ENCODE measurements around the gene DSTN. TPM values are rescaled to one million over a fixed set of nuclear protein-coding genes. Genes with fewer than 3 reads are reported as not detected.
A peak's percentile ranks its signal among the peaks of the same experiment; 100 is the strongest.

DSTN gene
- total RNA-seq, 2 donors from 2014 or later = 1,245 to 1,338 TPM

- DNase-seq (ENCODE audit: low spot score) = no peak
- intact Hi-C loops (cut with DNase I) = loop anchor here in 1 of 2 donors (5.0 kb wide), 2 partner anchors 35 to 55 kb away; no protein-coding TSS in a partner anchor
Measured at GRCh38 chr20:17542481-17542880, 27.4 kb upstream of the DSTN start.

- DNase-seq (ENCODE audit: low spot score) = no peak
- intact Hi-C loops (cut with DNase I) = loop anchor here in 1 of 2 donors (5.0 kb wide), 2 partner anchors 34 to 54 kb away; no protein-coding TSS in a partner anchor
Measured at GRCh38 chr20:17542993-17543412, 26.9 kb upstream of the DSTN start.

GRCh38 chr20:17543531-17544131 lies 26.2 kb upstream of the DSTN start:
- intact Hi-C loops (cut with DNase I) = loop anchor here in 1 of 2 donors (5.0 kb wide), 2 partner anchors 34 to 54 kb away; no protein-coding TSS in a partner anchor
- DNase-seq (ENCODE audit: low spot score) = no peak

GRCh38 chr20:17545127-17545526 lies 24.7 kb upstream of the DSTN start:
- no peak for DNase-seq (ENCODE audit: low spot score)
- intact Hi-C loops (cut with DNase I) = no loop called here

GRCh38 chr20:17549131-17549530 lies 20.7 kb upstream of the DSTN start:
- intact Hi-C loops (cut with DNase I) = no loop called here
- no peak for DNase-seq (ENCODE audit: low spot score)

GRCh38 chr20:17555106-17555505 lies 14.8 kb upstream of the DSTN start:
- no peak for DNase-seq (ENCODE audit: low spot score)
- intact Hi-C loops (cut with DNase I) = no loop called here

- peak; percentile 83 for DNase-seq (ENCODE audit: low spot score)
- intact Hi-C loops (cut with DNase I) = no loop called here
Measured at GRCh38 chr20:17556837-17557674, 12.8 kb upstream of the DSTN start.

- DNase-seq (ENCODE audit: low spot score) = no peak
- intact Hi-C loops (cut with DNase I) = no loop called here
Measured at GRCh38 chr20:17557675-17558006, 12.2 kb upstream of the DSTN start.

GRCh38 chr20:17558154-17558940 lies 11.5 kb upstream of the DSTN start:
- intact Hi-C loops (cut with DNase I) = no loop called here
- DNase-seq (ENCODE audit: low spot score) = no peak

GRCh38 chr20:17558941-17559304 lies 11.0 kb upstream of the DSTN start:
- DNase-seq (ENCODE audit: low spot score) = no peak
- intact Hi-C loops (cut with DNase I) = no loop called here

GRCh38 chr20:17559338-17559737 lies 10.5 kb upstream of the DSTN start:
- intact Hi-C loops (cut with DNase I) = no loop called here

GRCh38 chr20:17560344-17561074 lies 9.4 kb upstream of the DSTN start:
- intact Hi-C loops (cut with DNase I) = no loop called here
- DNase-seq (ENCODE audit: low spot score) = no peak

More at GRCh38 chr20:17559338-17559737, 10.5 kb upstream of the DSTN start:
- DNase-seq (ENCODE audit: low spot score) = no peak

GRCh38 chr20:17562804-17563305 lies 7.0 kb upstream of the DSTN start:
- intact Hi-C loops (cut with DNase I) = no loop called here
- no peak for DNase-seq (ENCODE audit: low spot score)

GRCh38 chr20:17565169-17565845 lies 4.6 kb upstream of the DSTN start:
- no peak for DNase-seq (ENCODE audit: low spot score)
- intact Hi-C loops (cut with DNase I) = no loop called here

- DNase-seq (ENCODE audit: low spot score) = no peak
- intact Hi-C loops (cut with DNase I) = no loop called here
Measured at GRCh38 chr20:17566345-17566744, 3.5 kb upstream of the DSTN start.

GRCh38 chr20:17568045-17568788 lies 1.7 kb upstream of the DSTN start:
- intact Hi-C loops (cut with DNase I) = no loop called here
- DNase-seq (ENCODE audit: low spot score) = no peak

- peak; percentile 96 for DNase-seq (ENCODE audit: low spot score)
- intact Hi-C loops (cut with DNase I) = no loop called here
Measured at GRCh38 chr20:17568972-17569521, 828 bp upstream of the DSTN start.

Data from posterior vena cava (tissue), 2 donors.